Left forelimb (tissue), 1 donor: ENCODE data around the gene BMPR1B.

Source experiments
- DNase-seq: peaks from one replicate; pipeline ENCODE4 v3.0.0-alpha.2; 2018; ENCODE audit warnings: low spot score

The BMPR1B gene

GRCh38 chr4:94757192-94758140, at the start of gene BMPR1B:
BMPR1B (plus strand) TSS chr4:94757955; CDS start chr4:95104425, 346,470 bp downstream.
- DNase-seq = peak; percentile 74

- no peak for DNase-seq
These were observed 46.1 kb upstream of the BMPR1B start for GRCh38 chr4:94711635-94712034.

- DNase-seq = no peak
These were observed 43.2 kb upstream of the BMPR1B start for GRCh38 chr4:94714365-94715160.

GRCh38 chr4:94715726-94716125, 42.0 kb upstream of the BMPR1B start:
- no peak for DNase-seq

GRCh38 chr4:94721310-94721709, 36.4 kb upstream of the BMPR1B start:
- no peak for DNase-seq

GRCh38 chr4:94722270-94722669, 35.5 kb upstream of the BMPR1B start:
- no peak for DNase-seq

- DNase-seq = no peak
These were observed 35.0 kb upstream of the BMPR1B start for GRCh38 chr4:94722748-94723147.

GRCh38 chr4:94724016-94724790, 33.6 kb upstream of the BMPR1B start:
- no peak for DNase-seq

- DNase-seq = no peak
These were observed 31.1 kb upstream of the BMPR1B start for GRCh38 chr4:94726524-94727123.

- DNase-seq = no peak
These were observed 29.5 kb upstream of the BMPR1B start for GRCh38 chr4:94728056-94728766.

GRCh38 chr4:94732358-94732698, 25.4 kb upstream of the BMPR1B start:
- DNase-seq = no peak

GRCh38 chr4:94739741-94740140, 18.0 kb upstream of the BMPR1B start:
- no peak for DNase-seq

- DNase-seq = no peak
These were observed 16.5 kb upstream of the BMPR1B start for GRCh38 chr4:94741304-94741703.

- no peak for DNase-seq
These were observed 13.9 kb upstream of the BMPR1B start for GRCh38 chr4:94743838-94744237.

- no peak for DNase-seq
These were observed 12.9 kb upstream of the BMPR1B start for GRCh38 chr4:94744850-94745249.

GRCh38 chr4:94746746-94747145, 11.0 kb upstream of the BMPR1B start:
- no peak for DNase-seq

GRCh38 chr4:94758141-94758699, 465 bp downstream of the BMPR1B start:
- peak; percentile 80 for DNase-seq

GRCh38 chr4:94758700-94759399, 1.1 kb downstream of the BMPR1B start:
- peak; percentile 67 for DNase-seq

- DNase-seq = no peak
These were observed 2.0 kb downstream of the BMPR1B start for GRCh38 chr4:94759767-94760211.

- DNase-seq = no peak
These were observed 4.6 kb downstream of the BMPR1B start for GRCh38 chr4:94762326-94762725.
